GM18526 (cell line): ENCODE data around the gene GCSAML.

Source experiments
- POLR2A ChIP-seq: IDR thresholded peaks from 3 replicates; pipeline ENCODE4 v1.6.1; 2011; ENCODE audit not compliant: insufficient read length; ENCODE audit errors: extremely low read depth

GCSAML gene

DNA sequence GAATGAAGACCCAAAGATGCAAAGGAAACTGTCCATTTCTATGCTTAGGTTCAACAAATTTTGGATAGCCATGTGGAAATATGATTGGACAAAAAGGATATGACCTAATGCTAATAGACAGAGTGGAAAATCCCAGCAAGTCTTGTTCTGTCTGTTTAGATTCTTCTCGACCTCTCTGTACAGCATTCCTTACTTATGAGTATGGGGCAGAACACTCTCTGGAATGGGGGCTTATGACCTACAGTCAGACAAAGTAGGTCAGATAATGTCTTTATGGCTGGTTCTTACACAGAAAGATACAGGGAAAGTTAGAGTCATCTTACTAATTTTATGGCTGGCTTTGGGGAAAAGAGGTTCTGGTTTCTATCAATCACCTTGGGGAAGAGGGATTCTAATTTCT lies 2.8 kb downstream of the GCSAML start:
- TF ChIP-seq POLR2A: no peak

DNA sequence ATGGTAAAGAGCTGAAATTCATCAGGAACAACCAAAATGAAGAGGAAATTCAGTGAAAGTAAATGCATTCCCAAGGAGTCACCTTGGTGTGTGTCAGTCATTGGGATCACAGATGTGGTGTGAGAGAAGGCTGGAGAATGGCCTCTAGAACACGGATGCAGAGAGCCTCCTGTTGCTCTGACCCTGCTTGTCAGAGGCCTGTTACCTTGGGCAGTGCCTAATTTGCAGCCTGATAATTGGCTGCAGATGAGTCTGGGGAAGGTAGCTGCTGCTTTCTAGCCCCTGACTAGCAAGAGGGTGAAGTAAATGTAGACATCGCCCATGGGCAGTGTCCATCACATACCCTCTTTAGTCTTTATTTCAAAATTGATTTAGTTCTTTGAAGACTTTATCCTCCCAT lies 3.3 kb downstream of the GCSAML start:
- TF ChIP-seq POLR2A: no peak

DNA sequence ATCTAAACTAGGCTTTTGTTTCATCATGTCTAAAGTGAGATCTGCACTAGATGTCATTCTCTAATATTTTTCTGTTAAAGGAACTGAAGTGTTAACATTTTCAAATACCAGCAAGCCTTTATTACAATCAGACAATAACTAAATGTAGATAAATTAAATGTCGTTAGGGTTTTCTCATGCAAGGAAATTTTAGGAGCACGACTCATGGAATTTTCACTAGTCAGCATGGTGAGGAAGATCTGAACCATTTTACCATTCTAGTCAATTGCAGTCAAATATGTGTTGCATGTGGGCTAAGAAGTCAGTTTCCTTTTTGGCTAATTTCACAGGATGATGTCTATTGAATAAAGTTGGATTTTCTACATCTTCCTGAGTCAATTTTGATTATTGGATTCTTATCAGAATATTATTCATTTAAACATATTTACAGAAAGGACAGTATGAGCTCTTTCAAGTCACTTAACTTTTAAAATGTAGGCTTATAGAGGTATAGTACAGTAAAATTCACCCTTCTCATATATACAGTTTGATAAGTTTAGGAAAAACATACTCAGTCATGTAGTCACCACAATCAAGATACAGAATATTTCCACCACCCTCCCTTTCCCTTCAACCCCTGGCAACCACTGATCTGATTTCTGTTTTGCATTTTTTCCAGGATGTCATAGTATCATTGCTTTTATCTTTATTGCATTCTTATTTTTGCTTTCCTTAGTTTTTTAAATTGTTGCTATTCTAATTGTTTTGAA lies 9.2 kb downstream of the GCSAML start:
- TF ChIP-seq POLR2A: no peak

DNA sequence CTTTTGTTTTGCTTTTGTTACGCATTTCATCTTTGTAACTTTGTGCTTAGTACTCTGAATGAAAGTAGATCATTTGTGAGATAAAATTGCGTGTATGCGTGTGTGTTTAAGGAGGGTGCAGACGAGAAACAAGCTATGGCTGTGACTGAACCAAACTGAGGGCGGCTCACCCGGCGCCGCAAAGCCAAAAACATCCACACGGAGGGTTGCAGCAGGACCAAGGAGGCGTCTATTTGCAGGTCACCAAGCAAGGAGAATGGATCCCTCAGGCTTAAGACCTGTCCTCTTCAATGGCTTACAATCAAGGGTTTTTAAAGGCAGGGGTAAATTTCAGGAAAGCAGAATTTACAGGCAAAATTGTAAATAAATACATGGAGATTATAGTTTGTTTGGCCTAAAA lies 12.8 kb downstream of the GCSAML start:
- TF ChIP-seq POLR2A: no peak

DNA sequence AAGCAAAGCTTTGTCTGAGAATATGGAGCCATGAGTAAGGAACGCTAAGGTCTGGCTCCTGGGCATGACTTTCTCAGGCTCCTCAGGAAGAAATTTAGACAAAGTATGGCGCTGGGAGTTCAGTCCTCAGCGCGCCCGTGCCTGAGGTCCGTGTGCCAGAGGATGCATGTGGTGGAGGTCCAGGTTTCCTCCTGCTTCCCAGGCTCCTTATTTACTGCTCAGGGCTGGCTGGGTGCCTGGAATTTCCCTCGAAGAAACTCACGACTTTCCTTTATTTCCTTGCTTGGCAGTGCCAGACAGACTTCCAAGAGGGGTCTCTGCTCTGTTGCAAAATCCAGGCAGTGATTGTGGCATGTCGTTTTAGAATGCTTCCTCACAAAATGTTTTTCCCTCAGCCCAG lies 13.3 kb downstream of the GCSAML start:
- no peak for TF ChIP-seq POLR2A

DNA sequence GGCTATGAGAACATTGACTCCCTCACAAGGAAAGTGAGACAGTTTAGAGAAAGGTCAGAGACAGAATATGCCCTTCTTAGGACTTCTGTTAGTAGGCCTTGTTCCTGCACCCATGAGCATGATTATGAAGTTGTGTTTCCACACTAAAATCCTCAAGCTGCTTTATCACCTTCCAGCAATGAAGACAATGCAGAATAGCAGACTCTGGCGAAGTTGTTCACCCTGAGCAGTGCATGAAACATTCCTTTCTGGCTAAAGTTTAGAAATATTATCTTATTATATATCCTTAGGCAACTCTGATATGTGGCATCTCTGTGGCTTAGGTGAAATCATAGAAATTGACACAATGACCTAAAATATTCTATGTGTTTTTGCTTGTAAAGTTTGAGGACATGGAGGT lies 25.3 kb downstream of the GCSAML start:
- no peak for TF ChIP-seq POLR2A

DNA sequence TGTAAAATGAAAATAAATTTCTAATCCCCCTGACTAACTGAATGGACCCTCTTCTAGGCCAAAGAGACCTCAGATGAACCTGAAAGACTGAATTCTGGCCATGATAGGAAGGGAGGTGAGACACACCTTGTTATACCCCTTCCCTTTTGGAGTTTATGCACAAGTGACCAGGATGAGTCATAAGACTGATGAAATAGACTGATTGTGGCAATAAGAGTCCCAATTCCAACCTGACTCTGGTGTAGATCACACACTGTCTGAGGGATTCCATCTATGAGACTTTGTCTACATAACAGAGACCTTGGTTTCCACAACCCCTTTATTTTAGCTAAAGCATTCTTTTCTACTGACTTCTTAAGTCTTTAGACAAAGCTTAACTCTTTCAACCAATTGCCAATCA lies 25.7 kb downstream of the GCSAML start:
- no peak for TF ChIP-seq POLR2A

DNA sequence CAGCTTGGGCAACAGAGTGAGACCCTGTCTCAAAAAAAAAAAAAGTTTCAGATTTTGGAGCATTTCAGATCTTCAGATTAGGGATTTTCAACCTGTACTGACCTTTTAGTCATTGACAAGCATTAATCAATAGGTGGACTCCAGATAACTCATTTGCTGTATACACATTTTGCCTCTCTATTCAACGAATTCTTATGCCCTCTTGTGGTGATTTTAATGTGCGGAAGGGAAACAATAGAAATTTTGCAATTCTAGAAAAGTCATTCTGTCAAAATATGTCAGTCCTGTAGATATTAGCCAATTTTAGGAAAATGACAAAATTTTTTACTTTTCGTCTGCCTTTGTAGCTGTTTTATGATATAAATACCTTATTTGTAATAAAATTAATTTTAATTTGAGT lies 27.6 kb downstream of the GCSAML start:
- no peak for TF ChIP-seq POLR2A

DNA sequence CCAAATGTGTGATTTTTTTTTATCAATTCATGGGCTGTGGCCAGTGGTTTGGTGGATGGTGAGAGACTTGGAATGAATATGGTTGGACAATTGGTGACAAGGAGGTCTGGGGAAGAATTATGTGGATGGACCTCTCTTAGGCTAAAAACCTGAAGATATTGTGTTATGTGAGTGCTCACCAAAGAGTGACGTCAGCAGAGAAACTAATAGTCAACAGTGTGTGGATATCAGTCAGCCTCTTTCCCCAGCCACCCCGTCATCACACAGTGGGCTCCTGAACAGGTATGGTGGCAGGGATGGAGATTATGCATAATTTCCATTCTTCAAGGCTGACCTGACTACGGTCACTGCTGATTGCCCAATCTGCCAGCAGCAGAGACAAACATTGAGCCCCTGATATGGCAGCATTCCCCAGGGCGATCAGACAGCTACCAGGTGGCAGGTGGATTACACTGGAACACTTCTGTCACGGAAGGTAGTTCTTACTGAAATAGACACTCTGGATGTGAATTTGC lies 30.1 kb downstream of the GCSAML start:
- TF ChIP-seq POLR2A: no peak

DNA sequence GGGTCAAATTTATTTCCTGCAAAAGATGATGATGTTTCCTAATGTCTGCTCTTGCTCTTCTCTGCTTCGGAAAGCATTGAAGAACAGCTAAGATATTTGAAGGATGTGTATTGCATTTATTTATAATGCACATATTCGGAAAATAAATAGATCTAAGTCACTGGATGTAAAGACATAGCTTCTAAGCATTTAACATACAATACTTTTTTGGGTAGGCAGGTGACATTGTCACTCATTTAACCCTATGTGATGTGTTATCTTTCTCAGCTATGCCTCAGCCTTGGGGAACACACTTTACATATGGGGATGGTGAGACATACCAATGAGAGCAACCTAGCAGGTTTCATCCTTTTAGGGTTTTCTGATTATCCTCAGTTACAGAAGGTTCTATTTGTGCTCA lies 39.1 kb downstream of the GCSAML start, which contains the start of gene OR2G2:
OR2G2 (plus strand) TSS at position 301 of the 400 bp plus-strand sequence; CDS start at position 301, 0 bp downstream.
- no peak for TF ChIP-seq POLR2A

DNA sequence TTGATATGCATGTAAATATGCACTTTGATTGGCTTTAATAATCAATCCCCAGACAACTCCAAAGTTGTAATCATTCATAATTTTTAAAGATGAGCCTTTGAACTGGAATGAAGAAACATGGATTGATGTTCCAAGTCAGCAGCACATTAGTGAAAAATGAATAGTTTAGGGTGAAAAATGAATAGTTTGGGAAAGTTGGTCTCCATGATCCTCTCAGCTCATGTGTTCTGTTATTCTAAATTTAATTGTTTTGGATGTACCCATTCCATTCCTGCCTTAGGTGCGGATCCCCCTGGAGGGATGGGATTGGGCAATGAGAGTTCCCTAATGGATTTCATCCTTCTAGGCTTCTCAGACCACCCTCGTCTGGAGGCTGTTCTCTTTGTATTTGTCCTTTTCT lies 56.4 kb downstream of the GCSAML start, which contains the start of gene OR2G3:
OR2G3 (plus strand) TSS at position 301 of the 400 bp plus-strand sequence; CDS start at position 301, 0 bp downstream.
- no peak for TF ChIP-seq POLR2A

DNA sequence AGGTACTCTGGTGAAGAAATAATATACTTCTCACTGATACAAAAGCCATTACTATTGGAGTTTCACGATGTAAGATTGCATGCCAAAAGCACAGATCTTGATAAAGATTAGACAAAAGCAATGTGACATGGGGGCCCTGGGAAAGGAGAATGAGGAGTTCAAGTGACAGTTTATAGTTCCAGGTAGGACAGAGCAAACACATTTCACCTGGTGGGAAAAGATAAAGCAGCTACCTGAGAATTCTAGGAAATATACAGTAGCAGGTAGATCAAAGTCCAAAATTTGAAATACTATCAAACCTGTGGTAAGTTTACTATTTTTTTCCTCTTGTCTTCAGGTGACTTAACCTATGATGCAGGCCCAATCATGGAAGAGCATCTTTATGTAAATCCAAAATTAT lies 64.5 kb downstream of the GCSAML start:
- no peak for TF ChIP-seq POLR2A

DNA sequence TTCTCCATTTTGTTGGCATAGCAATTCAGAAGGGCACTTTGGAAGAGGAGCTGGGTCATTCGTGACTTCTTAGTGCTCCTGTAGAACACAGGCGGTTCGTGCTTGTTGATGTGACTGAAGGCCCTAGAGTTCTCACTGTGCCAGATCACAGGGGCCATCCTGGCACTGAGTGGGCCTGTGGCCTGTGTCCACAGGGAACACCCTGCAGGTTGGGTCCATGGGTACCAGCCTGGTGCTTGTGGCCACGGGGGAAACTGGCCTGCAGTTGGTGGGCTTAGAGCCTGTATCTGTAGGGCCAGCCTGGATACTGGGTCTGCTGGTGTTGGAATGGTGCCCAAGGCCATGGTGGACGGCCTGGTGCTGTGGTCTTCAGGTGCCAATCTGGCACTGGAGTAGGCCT lies 65.7 kb downstream of the GCSAML start:
- TF ChIP-seq POLR2A: no peak
